Measurements from ENCODE around the gene CUEDC1. TPM values are rescaled to one million over a fixed set of nuclear protein-coding genes. Genes with fewer than 3 reads are reported as not detected.
"Not testable (repeated sequence)": the region's sequence is repeated elsewhere in the genome, so short reads cannot be mapped to it uniquely, and the experiment has no call there.

Gene CUEDC1
- polyA plus RNA-seq, 3 donors: 40.4 to 43.4 (median 42.7) TPM

DNA sequence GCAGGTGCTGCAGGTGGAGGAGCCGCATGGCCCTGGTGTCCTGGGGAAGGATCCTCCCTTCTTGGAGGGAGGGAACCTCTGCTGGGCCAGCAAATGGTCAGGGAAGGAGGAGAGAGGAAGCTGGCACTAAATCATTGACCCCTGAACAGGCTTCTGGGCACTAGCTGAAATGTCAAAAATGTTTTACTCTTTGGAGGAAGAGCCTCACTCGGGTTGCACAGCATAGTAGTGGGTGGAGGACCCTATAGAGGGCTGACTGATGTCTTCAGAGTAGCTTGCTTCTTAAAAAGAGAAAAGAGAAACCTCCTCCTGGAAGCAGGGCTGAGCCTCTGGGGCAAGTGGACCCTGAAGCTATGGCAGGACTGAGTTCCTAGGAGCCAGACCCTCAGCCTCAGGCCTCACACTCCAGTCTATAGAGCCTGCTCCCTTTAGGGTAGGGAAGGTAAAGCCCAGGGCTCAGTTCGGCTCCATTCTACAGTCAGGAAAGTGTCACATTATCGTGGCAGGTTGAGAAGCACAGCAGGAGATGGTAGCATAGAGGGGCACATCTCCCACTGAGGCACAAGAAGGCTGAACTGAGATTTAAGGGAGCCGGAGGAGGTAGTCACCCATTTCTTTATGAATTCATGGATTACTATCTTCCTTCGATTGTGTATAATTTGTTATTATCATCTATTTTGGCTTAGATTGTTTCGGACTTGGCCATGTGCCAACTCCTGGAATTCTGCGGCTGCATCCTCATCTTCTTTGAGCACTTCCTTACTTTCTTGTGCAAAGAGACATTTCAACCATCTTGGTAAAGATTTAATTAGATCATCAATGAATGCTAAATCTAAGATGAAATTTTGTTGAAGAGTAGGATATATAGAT is 7.3 kb upstream of the CUEDC1 start:
- DNase-seq (ENCODE audit: low read depth in 3 of 3, low spot score in 2 of 3): no peak

DNA sequence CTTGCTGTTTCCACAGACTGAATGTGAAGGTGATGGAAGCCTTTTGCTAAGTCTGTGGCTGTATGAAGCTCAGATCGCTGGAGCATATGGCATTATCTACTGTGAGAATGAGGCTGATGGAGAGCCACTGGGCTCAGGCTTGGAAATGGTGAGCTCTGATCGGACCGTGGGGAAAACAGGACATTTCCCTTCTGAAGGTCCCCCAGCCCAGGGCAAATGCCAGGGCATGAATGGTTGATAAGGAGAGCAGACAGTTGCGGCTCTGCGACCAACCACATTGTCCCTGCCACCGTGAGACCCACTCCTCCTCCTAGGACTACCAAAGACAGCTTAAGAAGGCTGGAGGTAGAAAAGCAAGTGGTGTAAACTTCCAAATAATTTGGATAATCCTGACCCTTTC is 4.7 kb upstream of the CUEDC1 start:
- no peak for DNase-seq (ENCODE audit: low read depth in 3 of 3, low spot score in 2 of 3)

DNA sequence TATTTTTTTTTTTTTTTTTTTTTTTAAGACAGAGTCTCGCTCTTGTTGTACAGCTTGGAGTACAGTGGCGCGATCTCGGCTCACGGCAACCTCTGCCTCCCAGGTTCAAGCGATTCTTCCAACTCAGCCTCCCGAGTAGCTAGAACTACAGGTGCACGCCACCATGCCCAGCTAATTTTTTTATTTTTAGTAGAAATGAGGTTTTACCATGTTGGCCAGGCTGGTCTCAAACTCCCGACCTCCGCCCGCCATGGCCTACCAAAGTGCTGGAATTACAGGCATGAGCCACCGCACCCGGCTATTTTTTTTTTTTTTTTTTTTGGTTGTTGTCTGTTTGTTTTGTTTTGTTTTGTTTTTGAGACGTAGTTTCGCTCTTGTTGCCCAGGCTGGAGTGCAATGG is 3.2 kb upstream of the CUEDC1 start:
- DNase-seq (ENCODE audit: low read depth in 3 of 3, low spot score in 2 of 3): not testable (repeated sequence)

DNA sequence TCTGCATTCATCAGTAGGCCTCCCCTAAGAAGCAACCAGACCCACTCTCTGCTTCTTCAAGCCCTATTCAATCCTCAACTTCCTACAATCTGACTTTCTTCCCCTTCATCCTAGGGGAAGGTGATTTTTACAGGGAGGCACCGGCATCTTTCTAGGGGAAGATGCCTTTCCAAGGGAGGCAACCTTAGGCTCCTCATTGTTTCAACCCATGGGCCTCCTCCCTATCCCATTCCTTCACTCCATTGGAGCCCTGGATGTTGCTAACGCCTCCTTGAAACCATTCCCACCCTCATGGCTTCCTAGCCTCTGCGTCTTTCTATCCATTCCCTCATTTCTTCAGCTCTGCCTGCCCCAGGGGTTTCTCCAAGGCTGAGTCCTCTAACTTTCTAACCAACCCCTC is 2.7 kb upstream of the CUEDC1 start:
- DNase-seq (ENCODE audit: low read depth in 3 of 3, low spot score in 2 of 3): no peak

DNA sequence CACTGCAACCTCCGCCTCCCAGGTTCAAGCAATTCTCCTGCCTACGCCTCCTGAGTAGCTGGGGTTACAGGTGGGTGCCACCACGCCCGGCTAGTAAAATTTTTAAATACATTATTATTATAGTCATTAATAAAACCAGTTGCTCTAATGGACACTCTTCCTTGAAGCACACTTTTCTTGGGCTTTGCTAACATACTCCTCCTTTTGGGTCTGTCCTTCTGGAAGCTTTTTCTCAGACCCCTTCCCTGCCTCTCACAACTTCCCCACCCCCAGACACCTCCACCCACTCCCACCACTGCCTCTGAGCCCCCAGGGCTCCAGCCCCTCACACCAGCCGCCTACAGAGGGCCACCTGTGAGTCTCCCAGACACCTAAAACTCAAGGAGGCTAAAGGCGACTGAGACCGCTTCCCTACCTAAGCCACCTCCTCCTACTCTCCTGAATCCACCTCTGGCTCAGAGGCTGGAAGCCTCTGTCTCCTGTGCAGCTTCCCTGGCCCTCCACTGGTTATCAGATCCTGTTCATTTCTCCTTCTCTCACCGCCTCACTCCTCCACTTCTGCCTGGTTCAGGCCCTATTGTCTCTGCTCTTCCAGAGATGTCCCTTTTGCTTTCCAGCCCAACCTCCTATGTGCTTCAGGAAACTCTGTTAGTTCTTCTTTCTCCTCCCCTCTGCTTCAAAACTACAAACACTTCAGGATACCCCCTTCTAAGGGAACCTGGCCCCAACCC is 2.1 kb upstream of the CUEDC1 start:
- DNase-seq (ENCODE audit: low read depth in 3 of 3, low spot score in 2 of 3): no peak

DNA sequence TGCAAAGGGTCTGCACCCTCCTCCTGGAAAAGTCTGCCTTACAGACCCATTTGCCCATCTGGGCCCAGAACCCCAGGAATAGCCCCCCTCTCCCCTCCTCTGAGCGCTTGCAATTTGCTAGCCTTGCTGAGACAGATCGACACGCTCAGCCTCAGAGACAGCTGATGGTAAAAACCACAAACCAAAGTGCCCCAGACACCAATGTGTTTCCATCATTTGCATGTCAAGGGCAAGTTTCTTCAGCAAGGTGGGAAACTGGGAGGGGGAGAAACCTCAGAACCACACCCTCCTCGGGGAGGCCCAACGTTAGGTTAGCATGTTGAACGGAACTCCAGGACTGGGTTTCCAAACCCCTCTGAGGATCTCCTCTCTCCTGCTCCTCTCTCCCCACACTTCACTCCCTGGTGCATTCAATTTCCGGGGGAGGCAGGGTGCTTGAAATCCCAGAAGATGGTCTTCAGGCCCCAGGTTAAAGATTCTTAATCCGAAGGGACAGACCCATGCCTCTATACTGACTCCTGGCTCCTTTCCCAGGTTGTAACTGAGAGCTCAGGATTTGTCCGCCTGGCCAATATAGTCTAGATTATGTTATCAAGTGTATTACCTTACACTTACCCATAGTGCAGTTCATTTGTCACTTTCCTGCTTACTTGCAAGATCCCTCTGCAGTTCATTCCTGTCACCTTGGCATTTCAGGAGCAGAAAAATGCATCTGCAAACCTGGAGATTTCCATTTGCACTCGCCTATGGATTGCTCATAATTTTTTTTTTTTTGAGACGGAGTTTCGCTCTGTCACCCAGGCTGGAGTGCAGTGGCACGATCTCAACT is 1.3 kb upstream of the CUEDC1 start:
- DNase-seq (ENCODE audit: low read depth in 3 of 3, low spot score in 2 of 3): no peak

DNA sequence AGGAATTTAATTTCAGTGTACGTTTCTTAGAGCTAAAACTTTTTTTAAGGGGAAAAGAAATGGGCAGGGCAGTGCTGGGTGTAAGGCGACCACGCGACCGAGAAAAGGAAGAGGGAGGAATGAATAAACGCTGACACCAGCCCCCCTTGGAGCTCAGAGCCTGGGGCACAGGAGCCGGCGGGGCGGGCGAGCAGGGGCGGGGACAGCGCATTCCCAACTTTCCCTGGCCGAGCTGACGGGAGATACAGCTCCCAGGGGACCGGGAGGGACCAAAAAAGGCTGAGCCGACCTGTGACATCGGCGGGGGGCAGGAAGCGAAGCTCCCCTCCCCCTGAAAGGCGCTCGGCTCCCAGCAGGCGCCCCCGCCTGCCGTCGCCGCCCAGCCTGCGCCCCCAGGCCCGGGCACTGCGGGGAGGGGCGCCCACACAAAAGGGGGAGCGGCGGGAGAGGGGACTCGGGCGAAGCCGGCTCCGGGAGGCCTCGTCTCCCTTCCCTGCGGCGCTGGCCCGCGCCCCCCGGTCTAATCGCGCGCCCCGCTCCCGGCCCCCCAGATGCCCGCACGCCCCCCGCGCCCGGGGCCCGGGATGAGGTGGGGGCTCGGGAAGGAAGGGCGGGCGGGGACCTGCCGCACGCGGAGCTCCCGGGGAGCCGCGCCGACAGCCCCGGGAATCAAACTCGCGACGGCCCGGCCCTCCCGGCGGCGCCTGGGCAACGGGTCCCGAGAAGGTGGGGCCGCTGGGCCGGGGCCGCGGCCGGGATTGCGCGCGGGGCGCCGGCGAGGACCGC is 622 bp downstream of the CUEDC1 start:
- DNase-seq (ENCODE audit: low read depth in 3 of 3, low spot score in 2 of 3): no peak

DNA sequence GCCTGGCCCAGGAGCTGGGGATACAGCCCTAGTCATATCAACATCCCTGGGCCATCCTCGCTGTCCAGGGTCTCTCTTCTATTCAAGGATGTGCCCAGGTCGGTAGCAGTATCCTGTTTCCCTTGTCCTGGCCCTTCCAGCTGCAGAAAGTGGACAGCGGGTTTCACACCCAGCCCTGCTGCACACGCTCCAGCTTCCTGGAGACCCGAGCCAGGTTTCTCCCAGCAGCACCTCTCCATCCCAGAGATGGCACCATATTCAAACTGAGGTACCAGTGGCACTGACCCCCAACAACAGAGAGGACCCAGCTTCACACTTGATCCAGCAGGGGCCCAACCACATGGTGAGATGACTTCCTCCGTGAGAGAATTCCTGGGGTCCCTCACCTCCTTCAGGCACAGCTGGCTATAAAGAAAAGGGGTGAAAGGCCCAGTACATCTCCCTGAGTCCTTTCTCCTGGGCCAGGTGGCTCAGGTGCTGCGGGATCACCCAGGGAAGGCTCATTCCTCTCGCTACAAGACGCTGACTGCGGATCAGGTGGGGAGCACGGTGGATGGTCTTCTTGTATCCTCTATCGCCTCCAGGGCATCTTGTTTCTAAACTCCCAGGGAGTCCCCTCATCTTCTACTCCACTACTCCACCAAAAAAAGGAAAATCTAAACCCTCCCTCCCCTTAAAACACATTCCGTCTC is 1.4 kb downstream of the CUEDC1 start:
- DNase-seq (ENCODE audit: low read depth in 3 of 3, low spot score in 2 of 3): no peak

DNA sequence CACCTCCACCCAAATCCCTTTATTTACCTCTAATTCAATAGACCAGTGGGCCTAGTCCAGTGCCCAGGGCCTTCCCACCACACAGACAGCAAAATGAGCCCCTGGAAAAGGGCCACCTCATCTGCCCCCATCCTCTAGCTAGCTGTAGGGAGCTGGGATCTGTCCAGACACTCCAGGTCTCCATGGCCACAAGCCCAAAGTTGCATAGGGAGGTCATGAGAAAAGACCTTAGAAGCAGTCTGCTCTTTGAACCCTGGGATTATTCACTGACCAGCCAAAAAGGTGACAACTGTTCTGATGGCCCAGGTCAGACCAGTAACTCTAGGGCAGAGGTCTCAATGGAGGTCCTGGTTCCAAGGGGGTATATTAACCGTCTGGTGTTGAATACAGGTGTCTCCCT is 2.0 kb downstream of the CUEDC1 start:
- no peak for DNase-seq (ENCODE audit: low read depth in 3 of 3, low spot score in 2 of 3)

DNA sequence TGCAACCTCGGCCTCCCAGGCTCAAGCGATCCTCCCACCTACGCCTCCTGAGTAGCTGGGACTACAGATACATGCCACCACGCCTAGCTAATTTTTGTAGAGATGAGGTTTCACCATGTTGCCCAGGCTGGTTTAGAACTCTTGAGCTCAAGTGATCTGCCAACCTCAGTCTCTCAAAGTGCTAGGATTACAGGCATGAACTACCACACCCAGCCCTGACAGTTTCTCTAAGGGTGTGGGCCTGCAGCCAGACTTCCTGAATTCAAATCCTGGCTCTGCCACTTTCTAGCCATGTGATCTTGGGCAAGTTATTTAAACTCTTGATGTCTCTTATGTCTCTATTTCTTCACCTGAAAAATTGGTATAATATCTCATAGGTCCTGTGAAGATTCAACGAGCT is 5.6 kb downstream of the CUEDC1 start:
- DNase-seq (ENCODE audit: low read depth in 3 of 3, low spot score in 2 of 3): no peak

DNA sequence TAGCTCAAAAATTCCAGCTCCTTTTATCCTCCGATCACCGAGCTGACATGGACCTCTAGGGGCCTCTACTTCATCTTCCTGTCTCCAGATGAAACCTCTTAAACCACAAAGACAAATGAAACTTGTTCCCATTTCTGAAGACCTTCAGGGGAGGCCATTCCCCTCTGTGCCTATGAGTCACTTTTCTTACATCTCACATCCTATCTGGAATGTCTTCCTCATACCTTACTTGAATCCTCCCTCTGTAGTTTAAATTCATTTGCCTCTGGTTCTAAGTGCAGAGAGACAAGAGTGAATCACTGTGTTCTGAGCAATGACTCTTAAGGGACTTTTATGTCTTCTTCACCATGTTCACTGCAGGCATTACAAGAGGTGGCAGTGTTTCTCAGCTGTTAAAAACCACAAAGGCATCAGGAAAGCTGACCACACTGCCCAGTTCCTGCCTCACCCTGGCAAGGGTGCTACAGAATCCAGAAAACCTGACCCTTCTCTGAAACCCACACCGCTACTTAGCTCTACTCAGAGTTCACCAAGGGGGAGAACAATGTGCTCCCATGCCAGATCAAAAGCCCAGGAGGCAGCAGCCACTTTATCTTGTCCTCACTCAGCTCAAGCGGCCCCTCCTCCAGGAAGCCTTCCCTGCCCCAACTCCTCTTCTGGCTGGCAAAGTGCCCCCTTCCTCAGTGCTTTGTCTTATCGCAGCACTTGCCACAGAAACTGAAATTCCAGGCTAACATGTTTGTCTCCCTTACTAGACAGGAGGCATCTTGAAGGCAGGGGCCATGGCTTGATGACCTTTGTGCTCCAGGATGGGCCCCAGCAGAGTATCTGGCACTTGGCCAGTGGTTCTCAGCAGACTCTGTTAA is 6.4 kb downstream of the CUEDC1 start:
- DNase-seq (ENCODE audit: low read depth in 3 of 3, low spot score in 2 of 3): no peak

DNA sequence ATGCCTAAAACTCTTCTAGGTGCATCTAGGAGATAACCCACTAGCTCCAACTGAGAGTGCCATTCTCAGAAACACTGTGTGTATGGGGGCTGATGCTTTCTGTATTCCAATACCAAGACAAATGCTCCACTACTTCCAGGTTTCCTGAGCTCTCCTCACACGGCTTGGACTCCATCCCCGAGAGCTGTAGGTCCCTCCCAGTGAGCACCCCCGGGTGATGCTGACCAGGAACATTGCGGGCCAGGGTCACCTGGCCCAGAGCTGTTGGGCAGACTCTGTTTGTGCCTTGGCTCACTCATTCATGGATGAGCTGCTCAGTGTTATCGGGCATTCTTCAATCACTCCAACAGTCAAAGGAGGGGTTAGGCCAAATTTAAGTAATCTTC is 7.0 kb downstream of the CUEDC1 start:
- DNase-seq (ENCODE audit: low read depth in 3 of 3, low spot score in 2 of 3): no peak

DNA sequence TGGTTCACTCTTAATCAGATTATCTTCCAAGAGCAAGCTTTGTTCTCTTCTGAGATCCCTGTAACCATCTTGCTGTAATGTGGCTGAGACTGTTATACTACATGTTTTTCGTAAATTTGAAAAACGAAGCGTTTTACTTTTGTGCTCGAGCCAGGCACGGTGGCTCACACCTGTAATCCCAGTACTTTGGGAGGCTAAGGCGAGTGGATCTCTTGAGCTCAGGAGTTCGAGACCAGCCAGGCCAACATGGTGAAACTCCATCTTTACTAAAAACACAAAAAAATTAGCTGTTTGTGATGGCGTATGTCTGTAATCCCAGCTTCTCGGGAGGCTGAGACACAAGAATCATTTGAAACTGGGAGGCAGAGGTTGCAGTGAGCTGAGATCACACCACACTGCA is 7.8 kb downstream of the CUEDC1 start:
- DNase-seq (ENCODE audit: low read depth in 3 of 3, low spot score in 2 of 3): no peak

DNA sequence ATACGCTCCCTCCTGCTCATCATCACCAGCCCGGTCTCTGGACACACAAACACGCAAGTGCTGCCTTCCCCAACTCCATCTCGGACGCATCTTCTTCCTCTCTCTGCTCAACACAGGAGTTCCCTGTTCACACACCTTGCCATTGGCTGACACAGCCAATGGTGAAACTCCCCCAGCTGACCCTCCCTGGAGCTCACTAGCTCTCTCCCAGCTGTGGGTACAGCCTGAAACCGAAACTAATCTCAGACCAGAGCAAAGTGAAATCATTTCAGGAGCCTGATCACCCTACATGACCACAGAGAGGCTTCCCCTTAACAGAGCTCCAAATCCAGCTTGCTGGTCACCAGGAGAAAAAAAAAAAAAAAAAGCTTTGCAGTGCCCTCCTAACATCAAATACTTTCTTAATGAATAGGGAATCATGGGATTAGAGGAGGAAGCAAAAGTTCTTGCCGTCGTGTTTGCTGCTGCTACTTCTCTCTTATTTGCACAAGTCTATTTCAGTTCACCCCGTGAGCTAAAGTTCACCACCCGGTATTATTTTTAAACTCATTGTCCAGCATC is 8.3 kb downstream of the CUEDC1 start:
- DNase-seq (ENCODE audit: low read depth in 3 of 3, low spot score in 2 of 3): no peak

DNA sequence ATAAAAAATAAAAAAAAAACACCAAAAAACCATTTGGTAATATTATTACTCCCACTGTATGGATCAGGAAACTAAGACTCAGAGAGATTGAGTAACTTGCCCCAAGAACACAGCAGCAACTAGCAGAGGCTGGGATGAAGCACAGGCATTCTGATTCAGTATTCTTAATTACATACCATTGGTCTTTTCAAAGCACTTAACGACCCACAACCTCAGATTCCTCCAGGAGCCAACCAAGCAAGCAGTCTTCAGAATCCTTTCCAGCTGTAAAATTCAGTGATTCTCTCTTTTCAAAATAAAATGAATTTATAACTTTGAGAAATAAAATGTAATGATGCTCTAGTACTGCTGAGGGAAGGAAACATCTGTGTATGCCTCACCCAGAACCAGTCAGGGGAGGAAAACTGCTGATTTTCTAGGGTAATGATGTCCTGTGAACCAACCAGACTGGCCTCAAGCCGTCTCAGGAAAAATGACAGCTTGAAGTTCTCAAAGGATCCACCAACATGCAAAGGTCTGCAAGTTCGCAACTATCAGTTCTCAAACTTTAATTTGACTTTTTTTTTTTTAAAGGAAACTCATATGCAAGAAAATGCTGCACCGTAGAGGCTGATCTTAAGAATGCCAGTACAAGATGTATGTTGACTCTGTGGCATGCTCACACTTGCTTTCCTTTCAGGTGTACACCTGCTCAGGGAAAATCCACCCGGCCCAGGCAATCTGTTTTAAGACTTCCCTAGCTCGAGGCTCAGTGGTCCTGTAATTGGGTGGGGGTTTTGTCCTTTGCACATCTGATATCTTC is 9.0 kb downstream of the CUEDC1 start:
- DNase-seq (ENCODE audit: low read depth in 3 of 3, low spot score in 2 of 3): no peak

DNA sequence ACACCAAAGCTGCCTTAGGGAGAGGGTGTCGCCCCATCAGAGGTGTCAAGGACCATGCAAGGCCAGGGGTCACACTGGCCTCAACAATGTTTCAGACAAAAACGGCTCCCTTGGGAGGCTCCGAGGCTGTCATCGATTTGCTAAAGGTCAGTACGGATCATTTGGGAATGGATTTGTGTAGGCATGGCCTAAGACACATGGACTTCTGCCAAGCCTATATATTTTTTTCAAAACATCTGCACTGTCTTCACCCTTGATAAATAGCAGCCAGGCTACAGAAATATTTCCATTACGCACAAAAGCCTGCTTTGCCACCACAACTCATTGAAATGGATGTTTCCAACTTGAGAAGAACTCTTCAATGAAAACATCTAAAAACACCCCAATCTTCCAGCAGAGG is 10.3 kb downstream of the CUEDC1 start:
- no peak for DNase-seq (ENCODE audit: low read depth in 3 of 3, low spot score in 2 of 3)

DNA sequence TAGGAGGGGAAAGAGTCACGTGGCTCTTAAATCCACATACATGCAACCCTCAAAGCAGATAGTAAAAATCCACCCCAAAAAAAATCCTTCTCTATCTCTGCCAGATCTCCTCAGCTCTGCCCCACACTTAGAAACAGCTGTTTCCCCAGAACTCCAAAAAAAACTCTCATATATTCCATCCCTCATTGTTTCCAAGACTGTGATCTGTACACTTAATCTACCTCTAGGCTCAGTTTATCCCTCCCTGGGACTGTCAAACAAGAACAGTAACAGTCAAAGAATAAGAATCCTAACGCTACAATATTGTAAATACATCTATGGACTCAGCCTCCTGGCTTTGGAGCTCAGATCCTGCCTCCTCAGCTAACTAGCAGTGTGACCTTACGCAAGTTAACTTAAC is 11.6 kb downstream of the CUEDC1 start:
- DNase-seq (ENCODE audit: low read depth in 3 of 3, low spot score in 2 of 3): no peak

DNA sequence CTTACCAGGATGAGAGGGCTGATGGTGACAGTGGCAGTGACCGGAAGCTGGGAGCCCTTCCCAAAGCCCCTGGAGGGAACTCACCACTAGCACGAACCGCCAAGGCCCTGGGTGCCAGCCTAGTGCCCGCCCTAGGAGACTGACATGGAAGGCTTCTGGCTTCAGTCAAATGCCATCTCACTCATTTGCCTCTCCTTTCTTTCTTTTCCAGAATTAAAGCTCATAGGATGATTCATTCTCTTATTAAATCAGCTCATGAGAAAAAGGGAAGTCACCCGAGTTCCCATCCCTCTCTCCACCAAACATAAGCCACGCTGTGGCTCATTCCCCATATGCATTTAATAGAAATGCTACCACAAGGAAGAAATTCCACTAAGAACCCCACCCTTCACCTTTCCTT is 12.1 kb downstream of the CUEDC1 start:
- DNase-seq (ENCODE audit: low read depth in 3 of 3, low spot score in 2 of 3): no peak
